Measurements from ENCODE around the gene BABAM2.

Gene BABAM2

DNA sequence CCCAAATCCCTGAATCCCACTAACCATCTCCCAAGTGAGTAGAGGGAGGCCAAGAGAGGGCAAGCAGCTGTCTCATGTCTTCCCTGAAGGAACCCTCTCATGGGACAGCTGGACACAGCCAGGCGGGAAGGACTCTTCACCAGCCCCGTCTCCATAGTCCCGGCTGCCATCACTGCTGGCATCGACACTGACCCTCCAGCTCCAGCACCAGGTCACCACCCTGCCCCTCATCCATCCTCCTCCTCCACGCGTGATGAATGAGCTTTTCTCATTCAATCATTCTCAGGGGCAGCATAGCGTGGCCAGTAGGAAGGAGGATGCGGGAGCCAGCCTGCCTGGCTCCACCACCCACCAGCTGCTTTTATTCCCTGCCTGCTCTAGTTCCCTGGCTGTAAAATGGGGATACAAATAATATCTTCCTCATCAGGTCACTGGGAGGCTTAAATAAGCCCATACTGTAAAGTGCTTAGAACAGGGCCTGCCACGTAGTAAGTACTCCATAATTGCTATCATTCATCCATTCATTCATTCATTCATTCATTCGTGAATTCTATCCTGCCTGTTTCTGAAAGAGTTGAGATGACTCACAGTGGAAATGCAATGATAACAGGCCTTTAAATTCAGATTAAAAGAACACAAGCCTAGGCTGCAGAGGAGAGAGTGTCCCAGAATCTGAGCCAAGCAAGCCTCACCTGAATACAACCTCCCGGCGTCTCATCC, 471.6 kb downstream of the BABAM2 start:
- Histone ChIP-seq H3K9me3 (ENCODE audit: severe bottlenecking) (no peaks in the 10 kb centered on the region), H3K36me3 (no peaks in the 10 kb centered on the region), H3K4me3 (ENCODE audit: low read depth, low read length) (no peak overlapping the region), H3K27ac (no peak overlapping the region), H3K27me3 (ENCODE audit: insufficient read depth, low read depth, severe bottlenecking) (no peaks in the 10 kb centered on the region)
- DNase-seq = no peak
- TF ChIP-seq, protein P1, sequence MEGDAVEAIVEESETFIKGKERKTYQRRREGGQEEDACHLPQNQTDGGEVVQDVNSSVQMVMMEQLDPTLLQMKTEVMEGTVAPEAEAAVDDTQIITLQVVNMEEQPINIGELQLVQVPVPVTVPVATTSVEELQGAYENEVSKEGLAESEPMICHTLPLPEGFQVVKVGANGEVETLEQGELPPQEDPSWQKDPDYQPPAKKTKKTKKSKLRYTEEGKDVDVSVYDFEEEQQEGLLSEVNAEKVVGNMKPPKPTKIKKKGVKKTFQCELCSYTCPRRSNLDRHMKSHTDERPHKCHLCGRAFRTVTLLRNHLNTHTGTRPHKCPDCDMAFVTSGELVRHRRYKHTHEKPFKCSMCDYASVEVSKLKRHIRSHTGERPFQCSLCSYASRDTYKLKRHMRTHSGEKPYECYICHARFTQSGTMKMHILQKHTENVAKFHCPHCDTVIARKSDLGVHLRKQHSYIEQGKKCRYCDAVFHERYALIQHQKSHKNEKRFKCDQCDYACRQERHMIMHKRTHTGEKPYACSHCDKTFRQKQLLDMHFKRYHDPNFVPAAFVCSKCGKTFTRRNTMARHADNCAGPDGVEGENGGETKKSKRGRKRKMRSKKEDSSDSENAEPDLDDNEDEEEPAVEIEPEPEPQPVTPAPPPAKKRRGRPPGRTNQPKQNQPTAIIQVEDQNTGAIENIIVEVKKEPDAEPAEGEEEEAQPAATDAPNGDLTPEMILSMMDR (IDR thresholded peaks at IDR 0.05; ENCODE audit: low read depth, low read length) = no peak

GRCh38 chr2:28362991-28363521, 472.5 kb downstream of the BABAM2 start:
- TF ChIP-seq, protein P1 (IDR thresholded peaks at IDR 0.05; ENCODE audit: low read depth, low read length) = no peak
- no peaks in the 10 kb centered on the region for H3K27me3 ChIP-seq (ENCODE audit: insufficient read depth, low read depth, severe bottlenecking)
- no peak overlapping the region for H3K4me3 ChIP-seq (ENCODE audit: low read depth, low read length)
- no peaks in the 10 kb centered on the region for H3K9me3 ChIP-seq (ENCODE audit: severe bottlenecking)
- DNase-seq = no peak
- H3K36me3 ChIP-seq = no peaks in the 10 kb centered on the region
- no peak overlapping the region for H3K27ac ChIP-seq

GRCh38 chr2:28363686-28364280, 473.3 kb downstream of the BABAM2 start:
- Histone ChIP-seq H3K27me3 (ENCODE audit: insufficient read depth, low read depth, severe bottlenecking) (no peaks in the 10 kb centered on the region), H3K9me3 (ENCODE audit: severe bottlenecking) (no peaks in the 10 kb centered on the region), H3K4me3 (ENCODE audit: low read depth, low read length) (no peak overlapping the region), H3K27ac (no peak overlapping the region), H3K36me3 (no peaks in the 10 kb centered on the region)
- TF ChIP-seq, protein P1 (IDR thresholded peaks at IDR 0.05; ENCODE audit: low read depth, low read length) = no peak
- DNase-seq = no peak

DNA sequence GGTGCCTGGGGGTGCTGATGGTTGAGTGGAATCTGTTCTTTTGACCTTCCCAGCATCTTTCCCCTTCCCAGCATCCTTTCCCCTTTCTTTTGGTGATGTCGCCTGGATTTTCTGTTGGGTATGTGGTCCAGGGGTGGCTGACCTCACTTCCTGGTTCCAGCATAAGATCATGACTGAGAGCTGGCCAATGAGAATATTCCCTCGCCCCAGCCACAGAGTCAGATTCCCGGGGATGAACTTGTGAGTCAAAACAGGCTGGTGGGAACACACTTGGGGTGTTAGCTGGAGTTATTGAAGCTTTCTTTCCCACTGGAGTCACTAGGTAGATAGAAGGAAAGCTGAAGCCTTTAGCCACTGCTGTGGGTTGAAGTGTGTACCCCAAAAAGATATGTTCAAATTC, 474.1 kb downstream of the BABAM2 start:
- Histone ChIP-seq H3K36me3 (no peaks in the 10 kb centered on the region), H3K27me3 (ENCODE audit: insufficient read depth, low read depth, severe bottlenecking) (no peaks in the 10 kb centered on the region), H3K27ac (no peak overlapping the region), H3K9me3 (ENCODE audit: severe bottlenecking) (no peaks in the 10 kb centered on the region), H3K4me3 (ENCODE audit: low read depth, low read length) (no peak overlapping the region)
- TF ChIP-seq, protein P1 (IDR thresholded peaks at IDR 0.05; ENCODE audit: low read depth, low read length) = no peak
- no peak for DNase-seq

DNA sequence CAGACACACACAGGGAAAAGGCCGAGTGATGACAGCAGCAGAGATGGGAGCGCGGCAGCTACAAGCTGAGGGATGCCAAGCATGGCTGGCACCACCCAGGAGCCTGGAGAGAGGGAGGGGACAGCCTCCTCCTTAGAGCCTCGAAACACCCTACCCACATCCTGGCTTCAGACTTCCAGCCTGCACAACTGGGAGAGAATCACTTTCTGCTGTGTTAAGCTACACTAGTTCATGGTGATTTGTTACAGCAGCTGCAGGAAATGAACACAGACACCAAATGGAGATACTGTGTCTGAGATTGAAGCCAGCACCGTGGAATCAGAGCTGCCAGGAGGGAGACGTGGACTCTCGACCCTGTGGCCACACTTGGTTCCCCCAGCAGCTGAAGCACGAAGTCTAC, 474.6 kb downstream of the BABAM2 start:
- Histone ChIP-seq H3K36me3 (no peaks in the 10 kb centered on the region), H3K27me3 (ENCODE audit: insufficient read depth, low read depth, severe bottlenecking) (no peaks in the 10 kb centered on the region), H3K27ac (no peak overlapping the region)

More for the DNA sequence above, 474.6 kb downstream of the BABAM2 start:
- Histone ChIP-seq H3K9me3 (ENCODE audit: severe bottlenecking) (no peaks in the 10 kb centered on the region), H3K4me3 (ENCODE audit: low read depth, low read length) (no peak overlapping the region)
- DNase-seq = no peak
- TF ChIP-seq, protein P1 (IDR thresholded peaks at IDR 0.05; ENCODE audit: low read depth, low read length) = no peak

Data from WERI-Rb-1 (cell line).